H1 (cell line): ENCODE data around the gene CXCR3.
A peak's percentile ranks its signal among the peaks of the same experiment; 100 is the strongest.

ENCODE experiments used
- CEBPB ChIP-seq: IDR thresholded peaks from 2 replicates; pipeline ENCODE4 v1.6.1; 2012; ENCODE audit warnings: low read depth, low read length
- JUND ChIP-seq: IDR thresholded peaks from 2 replicates; pipeline ENCODE4 v1.6.1; 2011; ENCODE audit warnings: mild to moderate bottlenecking, improper control_type of control experiment, low read length
- KDM5A ChIP-seq: fragments of 200-600 bp; IDR thresholded peaks from 2 replicates; pipeline ENCODE4 v1.7.1; 2012; ENCODE audit warnings: mild to moderate bottlenecking, low read length, inconsistent platforms, mixed read lengths
- PHF8 ChIP-seq: fragments of 200-600 bp; sonication (generic); conservative IDR thresholded peaks from 2 replicates; pipeline ENCODE4 v1.7.1; 2012; ENCODE audit warnings: low read depth, mild to moderate bottlenecking, inconsistent platforms, low read length, moderate library complexity
- POLR2A ChIP-seq, 2 experiments: IDR thresholded peaks; 1 replicate in 1 of 2; 2 replicates in 1 of 2; pipeline ENCODE4 v1.6.1; 2011; ENCODE audit warnings: low read depth in 2 of 2, low read length in 2 of 2, mild to moderate bottlenecking in 2 of 2; ENCODE audit errors: control extremely low read depth in 1 of 2
- RAD21 ChIP-seq, 2 experiments: IDR thresholded peaks in 1 of 2; conservative IDR thresholded peaks in 1 of 2; 2 replicates each; pipeline ENCODE4 v1.6.1; 2011; ENCODE audit warnings: low read depth in 2 of 2, low read length in 2 of 2, improper control_type of control experiment in 1 of 2, inconsistent platforms in 1 of 2, mild to moderate bottlenecking in 1 of 2, moderate library complexity in 1 of 2
- RXRA ChIP-seq: IDR thresholded peaks from 2 replicates; pipeline ENCODE4 v1.6.1; 2011; ENCODE audit warnings: low read depth, mild to moderate bottlenecking, low read length, moderate library complexity; ENCODE audit not compliant: insufficient read depth
- SUZ12 ChIP-seq: fragments of 200-600 bp; sonication (generic); IDR thresholded peaks from 2 replicates; pipeline ENCODE4 v1.6.1; 2012; ENCODE audit warnings: mild to moderate bottlenecking, inconsistent platforms, low read length, moderate library complexity, mixed read lengths
- TBP ChIP-seq: IDR thresholded peaks from 2 replicates; pipeline ENCODE4 v1.6.1; 2011; ENCODE audit warnings: low read depth, low read length, improper control_type of control experiment
- TCF12 ChIP-seq: IDR thresholded peaks from 2 replicates; pipeline ENCODE4 v1.6.1; 2011; ENCODE audit warnings: low read depth, mild to moderate bottlenecking, low read length
- YY1 ChIP-seq: IDR thresholded peaks from 2 replicates; pipeline ENCODE4 v1.6.1; 2011; ENCODE audit warnings: low read depth, mild to moderate bottlenecking, low read length
- ZNF274 ChIP-seq: IDR thresholded peaks from 2 replicates; pipeline ENCODE4 v1.7.0; 2012; ENCODE audit warnings: low read length, borderline replicate concordance; ENCODE audit errors: extremely low read depth
- TF ChIP-seq, protein P1 (sequence below), 3 experiments: IDR thresholded peaks; 1 replicate in 2 of 3; 2 replicates in 1 of 3; pipeline versions ENCODE4 v1.5.1 to v1.6.1; 2011; ENCODE audit warnings: low read length in 3 of 3, mild to moderate bottlenecking in 3 of 3, inconsistent platforms in 2 of 3, low read depth in 1 of 3, moderate library complexity in 1 of 3; ENCODE audit not compliant: insufficient read depth in 1 of 3; ENCODE audit errors: control extremely low read depth in 1 of 3
- TF ChIP-seq, protein P2 (sequence below): IDR thresholded peaks from 2 replicates; pipeline ENCODE4 v1.6.1; 2012; ENCODE audit warnings: inconsistent platforms

DNA sequence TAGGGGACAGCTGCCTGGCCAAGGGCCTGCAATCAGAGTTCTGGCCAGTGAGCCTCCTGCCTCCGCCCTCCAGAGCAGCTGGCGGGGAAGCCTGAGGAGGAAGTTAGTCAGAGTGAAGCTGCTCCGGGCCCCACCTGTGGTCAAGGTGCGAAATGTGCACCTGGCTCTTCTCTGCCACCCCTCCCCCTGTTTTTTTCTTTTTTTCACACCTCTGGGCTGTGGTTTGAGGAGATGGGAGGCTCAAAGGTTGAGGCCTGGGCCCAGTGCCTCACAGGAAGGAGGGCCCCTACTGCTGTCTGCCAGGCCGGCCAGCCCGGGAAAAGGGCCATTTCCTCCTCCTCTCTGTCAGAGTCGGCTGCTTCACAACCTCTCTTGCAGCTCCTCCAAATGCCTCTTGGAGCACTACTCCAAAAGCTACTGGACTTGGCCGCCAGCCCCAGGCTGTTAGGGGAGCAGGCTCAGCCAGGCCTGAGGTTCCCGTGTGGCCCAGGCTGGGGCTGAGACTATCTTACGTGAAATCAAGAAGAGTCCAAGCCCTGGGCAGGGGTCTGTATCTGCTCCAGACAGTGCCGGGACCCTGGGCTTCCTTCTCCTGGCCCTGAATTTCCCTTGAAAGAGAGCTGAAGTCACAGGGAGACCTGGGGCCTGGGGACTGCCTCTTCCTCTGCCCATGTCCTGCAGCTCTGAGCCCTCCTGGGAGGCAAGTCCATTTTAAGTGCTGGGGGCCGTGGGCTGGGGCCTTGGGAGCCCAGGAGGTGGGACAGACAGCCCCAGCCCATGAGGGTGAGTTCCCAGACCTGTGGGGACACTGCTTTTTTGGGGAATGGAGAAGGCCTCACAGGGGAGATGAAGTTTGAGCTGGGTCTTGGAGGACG is 4.5 kb upstream of the CXCR3 start:
- TF ChIP-seq, protein P1, sequence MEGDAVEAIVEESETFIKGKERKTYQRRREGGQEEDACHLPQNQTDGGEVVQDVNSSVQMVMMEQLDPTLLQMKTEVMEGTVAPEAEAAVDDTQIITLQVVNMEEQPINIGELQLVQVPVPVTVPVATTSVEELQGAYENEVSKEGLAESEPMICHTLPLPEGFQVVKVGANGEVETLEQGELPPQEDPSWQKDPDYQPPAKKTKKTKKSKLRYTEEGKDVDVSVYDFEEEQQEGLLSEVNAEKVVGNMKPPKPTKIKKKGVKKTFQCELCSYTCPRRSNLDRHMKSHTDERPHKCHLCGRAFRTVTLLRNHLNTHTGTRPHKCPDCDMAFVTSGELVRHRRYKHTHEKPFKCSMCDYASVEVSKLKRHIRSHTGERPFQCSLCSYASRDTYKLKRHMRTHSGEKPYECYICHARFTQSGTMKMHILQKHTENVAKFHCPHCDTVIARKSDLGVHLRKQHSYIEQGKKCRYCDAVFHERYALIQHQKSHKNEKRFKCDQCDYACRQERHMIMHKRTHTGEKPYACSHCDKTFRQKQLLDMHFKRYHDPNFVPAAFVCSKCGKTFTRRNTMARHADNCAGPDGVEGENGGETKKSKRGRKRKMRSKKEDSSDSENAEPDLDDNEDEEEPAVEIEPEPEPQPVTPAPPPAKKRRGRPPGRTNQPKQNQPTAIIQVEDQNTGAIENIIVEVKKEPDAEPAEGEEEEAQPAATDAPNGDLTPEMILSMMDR (IDR thresholded peaks at IDR 0.05; ENCODE audit: control extremely low read depth in 1 of 3, insufficient read depth in 1 of 3, low read depth in 1 of 3, low read length in 3 of 3) = peak in 2 of 3 experiments; percentile 22 to 33; a peak in 2 of 4 replicates
- no peak for TF ChIP-seq JUND
- no peak for TF ChIP-seq SUZ12
- TF ChIP-seq TBP = no peak; the same call in 1 of the 2 replicates
- no peak for TF ChIP-seq ZNF274
- TF ChIP-seq, protein P2, sequence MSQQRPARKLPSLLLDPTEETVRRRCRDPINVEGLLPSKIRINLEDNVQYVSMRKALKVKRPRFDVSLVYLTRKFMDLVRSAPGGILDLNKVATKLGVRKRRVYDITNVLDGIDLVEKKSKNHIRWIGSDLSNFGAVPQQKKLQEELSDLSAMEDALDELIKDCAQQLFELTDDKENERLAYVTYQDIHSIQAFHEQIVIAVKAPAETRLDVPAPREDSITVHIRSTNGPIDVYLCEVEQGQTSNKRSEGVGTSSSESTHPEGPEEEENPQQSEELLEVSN = no peak; the same call in 1 of the 2 replicates
- TF ChIP-seq TCF12 = no peak
- TF ChIP-seq CEBPB = no peak
- TF ChIP-seq POLR2A (IDR thresholded peaks at IDR 0.05; ENCODE audit: control extremely low read depth in 1 of 2, low read depth in 2 of 2, low read length in 2 of 2) = no peak
- TF ChIP-seq YY1 = no peak
- TF ChIP-seq RAD21 (IDR thresholded peaks at IDR 0.05 in 1 of 2, conservative IDR thresholded peaks at IDR 0.05 in 1 of 2; ENCODE audit: low read depth in 2 of 2, low read length in 2 of 2) = peak in 1 of 2 experiments; percentile 12; a peak in 1 of 4 replicates
- no peak for TF ChIP-seq PHF8
- no peak for TF ChIP-seq RXRA
- TF ChIP-seq KDM5A = no peak
